ENCODE results near the gene GCK. TPM values are rescaled to one million over a fixed set of nuclear protein-coding genes. Genes with fewer than 3 reads are reported as not detected.

GCK gene
- total and polyA plus RNA-seq, 2 of the 13 experiments (the other 11 are each of a cell fraction or from before 2014, with no cell fraction given): not detected

- no peak for TF ChIP-seq ZMYM3 (CRISPR knock-in tag; IDR thresholded peaks at IDR 0.05)
- TF ChIP-seq MLX (CRISPR knock-in tag; IDR thresholded peaks at IDR 0.05): peak; percentile 74; the same call in 1 of the 2 replicates
- TF ChIP-seq REXO4 (CRISPR knock-in tag; IDR thresholded peaks at IDR 0.05; ENCODE audit: borderline replicate concordance): 0 out of 2 replicates have a peak, but pooled peaks have one; percentile 70
- no peak for TF ChIP-seq DBP (CRISPR knock-in tag; IDR thresholded peaks at IDR 0.05; ENCODE audit: not compliant biosample characterization)
- no peak for TF ChIP-seq ISL2 (CRISPR knock-in tag; IDR thresholded peaks at IDR 0.05)
- no peak for TF ChIP-seq KDM4B (CRISPR knock-in tag; IDR thresholded peaks at IDR 0.05)
- no peak for TF ChIP-seq FOSL1 (CRISPR knock-in tag; IDR thresholded peaks at IDR 0.05; ENCODE audit: borderline replicate concordance)
- no peak for TF ChIP-seq CBX1 (IDR thresholded peaks at IDR 0.05; ENCODE audit: low read depth)
- no peak for TF ChIP-seq AKAP8 (CRISPR knock-in tag; IDR thresholded peaks at IDR 0.05)
- TF ChIP-seq RAD51 (IDR thresholded peaks at IDR 0.05; ENCODE audit: borderline replicate concordance): no peak
- TF ChIP-seq ZNF616 (CRISPR knock-in tag; IDR thresholded peaks at IDR 0.05; ENCODE audit: low read depth): peak; percentile 34; the same call in 1 of the 2 replicates
- no peak for TF ChIP-seq NR2F2 (IDR thresholded peaks at IDR 0.05; ENCODE audit: borderline replicate concordance, low read depth)
- TF ChIP-seq HOXA3 (CRISPR knock-in tag; IDR thresholded peaks at IDR 0.05): peak; percentile 39; the same call in 1 of the 2 replicates
- TF ChIP-seq, protein P1, sequence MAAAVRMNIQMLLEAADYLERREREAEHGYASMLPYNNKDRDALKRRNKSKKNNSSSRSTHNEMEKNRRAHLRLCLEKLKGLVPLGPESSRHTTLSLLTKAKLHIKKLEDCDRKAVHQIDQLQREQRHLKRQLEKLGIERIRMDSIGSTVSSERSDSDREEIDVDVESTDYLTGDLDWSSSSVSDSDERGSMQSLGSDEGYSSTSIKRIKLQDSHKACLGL (CRISPR knock-in tag; IDR thresholded peaks at IDR 0.05): peak; percentile 94
- TF ChIP-seq, protein P2, sequence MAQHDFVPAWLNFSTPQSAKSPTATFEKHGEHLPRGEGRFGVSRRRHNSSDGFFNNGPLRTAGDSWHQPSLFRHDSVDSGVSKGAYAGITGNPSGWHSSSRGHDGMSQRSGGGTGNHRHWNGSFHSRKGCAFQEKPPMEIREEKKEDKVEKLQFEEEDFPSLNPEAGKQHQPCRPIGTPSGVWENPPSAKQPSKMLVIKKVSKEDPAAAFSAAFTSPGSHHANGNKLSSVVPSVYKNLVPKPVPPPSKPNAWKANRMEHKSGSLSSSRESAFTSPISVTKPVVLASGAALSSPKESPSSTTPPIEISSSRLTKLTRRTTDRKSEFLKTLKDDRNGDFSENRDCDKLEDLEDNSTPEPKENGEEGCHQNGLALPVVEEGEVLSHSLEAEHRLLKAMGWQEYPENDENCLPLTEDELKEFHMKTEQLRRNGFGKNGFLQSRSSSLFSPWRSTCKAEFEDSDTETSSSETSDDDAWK (CRISPR knock-in tag; IDR thresholded peaks at IDR 0.05): no peak
- peak; percentile 51; the same call in 1 of the 2 replicates for TF ChIP-seq REL (CRISPR knock-in tag; conservative IDR thresholded peaks at IDR 0.05)
- TF ChIP-seq KLF13 (CRISPR knock-in tag; IDR thresholded peaks at IDR 0.05): no peak; the same call in 1 of the 2 replicates
- TF ChIP-seq RBM39 (IDR thresholded peaks at IDR 0.05; ENCODE audit: low read depth, low read length, poor library complexity, severe bottlenecking): no peak
- no peak for TF ChIP-seq SMARCE1 (IDR thresholded peaks at IDR 0.05; ENCODE audit: borderline replicate concordance)
- TF ChIP-seq WIZ (CRISPR knock-in tag; IDR thresholded peaks at IDR 0.05): peak; percentile 62; the same call in 1 of the 2 replicates
- TF ChIP-seq ZNF772 (CRISPR knock-in tag; IDR thresholded peaks at IDR 0.05): no peak; the same call in 1 of the 2 replicates
- peak; percentile 69; the same call in 1 of the 2 replicates for TF ChIP-seq ZNF761 (CRISPR knock-in tag; conservative IDR thresholded peaks at IDR 0.05)
- TF ChIP-seq NPAS2 (CRISPR knock-in tag; IDR thresholded peaks at IDR 0.05; ENCODE audit: borderline replicate concordance): no peak
- TF ChIP-seq ZNF124 (CRISPR knock-in tag; IDR thresholded peaks at IDR 0.05): no peak; the same call in 1 of the 2 replicates
- TF ChIP-seq ATF7-NPFF (CRISPR knock-in tag; IDR thresholded peaks at IDR 0.05; ENCODE audit: low read depth): peak; percentile 66; the same call in 1 of the 2 replicates
Measured at GRCh38 chr7:44123190-44124003, 65.8 kb downstream of the GCK start, which contains the start of gene POLD2 (continued).

Measured in HepG2 (cell line).